GM12865 (cell line): ENCODE data around the gene RBM10.

ENCODE experiments used
- DNase-seq: peaks from one replicate; pipeline ENCODE4 v3.0.0; 2010; ENCODE audit warnings: low read depth
- H3K4me3 ChIP-seq: 2 replicates; pipeline ENCODE4 v1.5.1; 2011; ENCODE audit warnings: mild to moderate bottlenecking, low read depth, low read length, control low read depth
- CTCF ChIP-seq: IDR thresholded peaks from 2 replicates; pipeline ENCODE4 v1.5.1; 2011; ENCODE audit warnings: low read length, control low read depth, low read depth, inconsistent platforms; ENCODE audit not compliant: insufficient read depth; ENCODE audit errors: missing control alignments

RBM10 gene

GRCh38 chrX:47215291-47215900 lies 70.4 kb downstream of the RBM10 start:
- no peak for DNase-seq
- no peak overlapping the region for H3K4me3 ChIP-seq
- no peak for TF ChIP-seq CTCF

- DNase-seq = no peak
- TF ChIP-seq CTCF = no peak
- H3K4me3 ChIP-seq = no peak overlapping the region
These were observed 71.4 kb downstream of the RBM10 start for GRCh38 chrX:47216393-47216925.

- no peak for DNase-seq
- peak overlapping the region; percentile 47 for H3K4me3 ChIP-seq
- TF ChIP-seq CTCF = no peak
These were observed 72.3 kb downstream of the RBM10 start for GRCh38 chrX:47217121-47217851.

- DNase-seq = peak; percentile 98
- H3K4me3 ChIP-seq = peak overlapping the region; percentile 87
- TF ChIP-seq CTCF = no peak
These were observed 72.8 kb downstream of the RBM10 start for GRCh38 chrX:47217852-47218279.

- peak within 1 kb of the TSS; percentile 87 for H3K4me3 ChIP-seq
- TF ChIP-seq CTCF = no peak
- DNase-seq = peak; percentile 87
These were observed 73.4 kb downstream of the RBM10 start, which contains the start of gene CDK16 for GRCh38 chrX:47218280-47218919. Gene CDK16, plus strand, starts transcription at chrX:47218681. Its CDS starts 4,877 bp downstream, at chrX:47223558.

- DNase-seq = peak; percentile 50
- peak overlapping the region; percentile 87 for H3K4me3 ChIP-seq
- TF ChIP-seq CTCF = no peak
These were observed 74.1 kb downstream of the RBM10 start for GRCh38 chrX:47218920-47219815.
